Astrocyte of the spinal cord (primary cell): ENCODE results near the gene ZNF277.

ENCODE experiments used
- DNase-seq: peaks from one replicate; pipeline ENCODE4 v3.0.0; 2011; ENCODE audit warnings: low read depth, low spot score
- H3K4me3 ChIP-seq: 2 replicates; pipeline ENCODE4 v1.5.1; 2011; ENCODE audit warnings: low read depth, mild to moderate bottlenecking, low read length, moderate library complexity
- CTCF ChIP-seq: IDR thresholded peaks from 2 replicates; pipeline ENCODE4 v1.5.1; 2012; ENCODE audit warnings: low read depth, mild to moderate bottlenecking, low read length, inconsistent platforms
- in situ Hi-C: cut with HindIII; loops from 2 replicates; pipeline ENCODE4 v1.10.0; 2017; ENCODE audit warnings: low sequenced_read_pairs

Gene ZNF277

GRCh38 chr7:112356596-112356995, 150.1 kb downstream of the ZNF277 start:
- DNase-seq: no peak
- no peak for TF ChIP-seq CTCF
- no peak overlapping the region for H3K4me3 ChIP-seq
- in situ Hi-C loops: no loop called here

DNA sequence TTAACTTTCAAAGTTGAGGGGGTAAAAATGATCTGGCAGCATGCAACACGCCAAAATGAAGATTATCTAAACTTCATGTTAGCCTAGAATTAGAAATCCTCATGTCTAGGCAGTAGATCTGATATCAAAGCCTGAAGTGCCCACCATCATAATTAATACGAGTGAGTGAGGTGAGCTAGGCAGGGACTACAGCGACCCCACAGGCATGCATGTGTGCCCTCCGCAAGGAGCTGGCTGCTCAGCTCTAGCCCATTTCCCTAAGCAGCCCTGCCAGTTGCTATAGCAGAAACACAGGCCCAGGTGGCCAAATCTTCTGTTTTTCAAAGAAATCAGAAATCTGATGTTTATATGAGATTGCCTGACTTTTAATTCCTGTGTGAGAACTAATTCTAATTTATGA, 150.6 kb downstream of the ZNF277 start:
- peak; percentile 2 for TF ChIP-seq CTCF
- no peak overlapping the region for H3K4me3 ChIP-seq
- no peak for DNase-seq
- in situ Hi-C loops: no loop called here

GRCh38 chr7:112358513-112358912, 152.0 kb downstream of the ZNF277 start:
- in situ Hi-C loops: no loop called here

DNA sequence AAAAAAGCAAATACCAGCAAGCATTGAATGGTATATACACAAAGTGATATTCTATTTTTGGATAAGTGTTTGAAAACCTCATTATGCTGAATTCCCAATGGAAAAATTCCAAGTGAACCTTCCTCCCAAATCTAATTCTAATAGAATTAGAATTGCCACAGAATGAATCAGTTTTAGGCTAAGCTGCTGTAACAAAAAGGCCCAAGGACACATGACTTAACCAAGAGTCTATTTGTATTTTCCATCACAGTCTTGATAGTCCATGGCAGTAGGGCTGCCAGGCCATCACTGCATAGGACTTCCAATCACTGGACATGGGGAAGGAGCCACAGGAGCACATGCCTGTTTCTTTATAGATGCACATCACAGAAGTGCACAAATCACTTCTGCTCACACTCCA, 152.6 kb downstream of the ZNF277 start:
- no peak for TF ChIP-seq CTCF
- no peak for DNase-seq
- H3K4me3 ChIP-seq: no peak overlapping the region
- in situ Hi-C loops: no loop called here

More at GRCh38 chr7:112358513-112358912, 152.0 kb downstream of the ZNF277 start:
- no peak for DNase-seq
- no peak for TF ChIP-seq CTCF
- no peak overlapping the region for H3K4me3 ChIP-seq

DNA sequence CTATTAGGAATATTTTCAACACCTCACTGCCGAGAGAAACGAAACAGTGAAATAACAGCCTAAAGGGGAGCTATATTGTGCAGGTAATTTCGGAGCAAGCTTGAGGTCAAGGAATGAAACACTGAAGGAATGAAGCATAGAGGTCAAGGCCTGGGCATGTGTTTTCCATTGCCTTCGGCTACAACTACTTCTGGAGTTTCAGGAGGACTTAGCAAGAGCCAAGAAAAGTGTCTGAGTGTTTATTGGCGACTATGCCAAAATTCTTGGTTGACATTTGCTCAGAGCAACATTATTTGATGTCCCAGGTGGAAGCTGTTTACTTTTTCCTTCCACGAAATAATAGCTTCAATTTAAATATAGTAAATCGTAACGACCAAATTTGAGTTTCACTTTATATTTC, 154.2 kb downstream of the ZNF277 start:
- in situ Hi-C loops: no loop called here
- no peak for TF ChIP-seq CTCF
- no peak overlapping the region for H3K4me3 ChIP-seq
- no peak for DNase-seq

DNA sequence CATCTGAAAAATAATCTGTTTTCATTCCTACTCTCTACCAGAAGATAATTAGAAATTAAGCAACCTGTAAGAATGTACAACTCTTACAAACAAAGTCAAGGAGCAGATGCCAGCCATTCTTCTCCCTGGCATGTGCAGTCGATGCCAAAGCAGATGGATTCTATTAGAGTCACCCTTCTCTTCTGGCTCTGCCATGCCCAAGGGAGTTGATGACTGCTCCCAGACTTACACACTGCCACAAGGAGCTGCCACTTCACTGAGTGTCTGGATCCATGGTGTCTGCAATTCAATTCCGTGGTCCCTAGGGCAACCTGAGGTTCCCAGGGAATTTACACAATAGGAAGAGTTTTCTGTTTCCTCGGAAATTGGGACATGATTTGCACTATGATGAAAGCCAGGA, 154.7 kb downstream of the ZNF277 start:
- H3K4me3 ChIP-seq: no peak overlapping the region
- in situ Hi-C loops: no loop called here
- TF ChIP-seq CTCF: no peak
- no peak for DNase-seq

GRCh38 chr7:112362053-112362650, 155.7 kb downstream of the ZNF277 start:
- in situ Hi-C loops: no loop called here
- H3K4me3 ChIP-seq: no peak overlapping the region
- no peak for DNase-seq
- no peak for TF ChIP-seq CTCF
